IMR-90 (cell line): ENCODE measurements around the gene GTF2A2. TPM values are rescaled to one million over a fixed set of nuclear protein-coding genes. Genes with fewer than 3 reads are reported as not detected.

ENCODE experiments used
- ATAC-seq: fragments of 200-7000 bp; cut with Tn5 transposase; 2 replicates; pipeline ENCODE4 v1.9.1; 2020; ENCODE audit warnings: low read depth, mild to moderate bottlenecking, moderate library complexity
- BruUV-seq: library from RNA; stranded (reverse); fragments of 400-500 nt; replicated peaks from 2 replicates; lab custom pipeline; 2021; lab: Mats Ljungman, UMichigan
- CTCF ChIA-PET: fragments of 300-600 bp; formaldehyde crosslinking; extraction: SDS; loops from one replicate; lab custom pipeline; 2021; ENCODE audit warnings: antibody characterized with exemption; lab: Yijun Ruan, JAX
- POLR2A ChIA-PET: fragments of 300-600 bp; sonication (Branson Sonifier 250); formaldehyde crosslinking; loops from one replicate; lab custom pipeline; 2022; ENCODE audit warnings: antibody characterized with exemption; ENCODE audit not compliant: unreplicated experiment; lab: Charles Lee
- DNase-seq: peaks from one replicate; pipeline ENCODE4 v3.0.0; 2013
- H2AFZ ChIP-seq: replicated peaks from 2 replicates; pipeline ENCODE3; 2013; ENCODE audit warnings: low read length, mild to moderate bottlenecking; ENCODE audit not compliant: poor library complexity
- H2AK5ac ChIP-seq: 2 replicates; pipeline ENCODE4 v1.6.1; 2013; ENCODE audit warnings: low read depth, low read length, inconsistent platforms
- H2AK9ac ChIP-seq: replicated peaks from 2 replicates; pipeline ENCODE3; 2013; ENCODE audit warnings: mild to moderate bottlenecking, low read depth, low read length, moderate library complexity; ENCODE audit not compliant: poor library complexity
- H2BK120ac ChIP-seq: 2 replicates; pipeline ENCODE4 v1.6.1; 2013; ENCODE audit warnings: low read depth, low read length, inconsistent platforms
- H2BK15ac ChIP-seq: 3 replicates; pipeline ENCODE4 v1.6.1; 2013; ENCODE audit warnings: low read depth, low read length, inconsistent platforms
- H2BK20ac ChIP-seq: 2 replicates; pipeline ENCODE4 v1.6.1; 2013; ENCODE audit warnings: low read depth, mild to moderate bottlenecking, inconsistent platforms, low read length, moderate library complexity
- H2BK5ac ChIP-seq: 2 replicates; pipeline ENCODE4 v1.6.1; 2013; ENCODE audit warnings: mild to moderate bottlenecking, low read depth, low read length, inconsistent platforms; ENCODE audit not compliant: poor library complexity, severe bottlenecking
- H3K14ac ChIP-seq: replicated peaks from 2 replicates; pipeline ENCODE4 v1.6.1; 2013; ENCODE audit warnings: low read depth, low read length, inconsistent platforms
- H3K18ac ChIP-seq: 2 replicates; pipeline ENCODE4 v1.6.1; 2013; ENCODE audit warnings: low read depth, low read length, control low read depth
- H3K23ac ChIP-seq: 2 replicates; pipeline ENCODE4 v1.6.1; 2013; ENCODE audit warnings: low read depth, low read length, inconsistent platforms
- H3K27ac ChIP-seq: 2 replicates; pipeline ENCODE4 v1.5.1; 2013; ENCODE audit warnings: mild to moderate bottlenecking, control low read depth, low read length; ENCODE audit not compliant: insufficient read depth
- H3K27me3 ChIP-seq: 2 replicates; pipeline ENCODE4 v1.6.1; 2013; ENCODE audit warnings: low read length; ENCODE audit not compliant: control insufficient read depth, insufficient read depth
- H3K36me3 ChIP-seq: 2 replicates; pipeline ENCODE4 v1.6.1; 2013; ENCODE audit warnings: low read length, mixed read lengths; ENCODE audit not compliant: control insufficient read depth, insufficient read depth
- H3K4ac ChIP-seq: 2 replicates; pipeline ENCODE4 v1.6.1; 2013; ENCODE audit warnings: low read depth, low read length, inconsistent platforms
- H3K4me1 ChIP-seq: 2 replicates; pipeline ENCODE4 v1.6.1; 2013; ENCODE audit warnings: low read length, mixed read lengths; ENCODE audit not compliant: control insufficient read depth, insufficient read depth
- H3K4me2 ChIP-seq: 2 replicates; pipeline ENCODE4 v1.6.1; 2013; ENCODE audit warnings: low read depth, mild to moderate bottlenecking, control low read depth, low read length, moderate library complexity
- H3K4me3 ChIP-seq: 2 replicates; pipeline ENCODE4 v1.5.1; 2013; ENCODE audit warnings: low read depth, mild to moderate bottlenecking, control low read depth, low read length, moderate library complexity; ENCODE audit not compliant: insufficient read depth
- H3K56ac ChIP-seq: 2 replicates; pipeline ENCODE4 v1.6.1; 2013; ENCODE audit warnings: low read length, inconsistent platforms; ENCODE audit not compliant: insufficient read depth; ENCODE audit errors: extremely low read depth
- H3K79me1 ChIP-seq, 2 experiments: 2 replicates each; pipeline ENCODE4 v1.6.1; 2013; ENCODE audit warnings: low read length in 2 of 2, inconsistent platforms in 1 of 2, low read depth in 1 of 2
- H3K9ac ChIP-seq: 2 replicates; pipeline ENCODE4 v1.6.1; 2013; ENCODE audit warnings: low read depth, low read length, control low read depth
- H3K9me1 ChIP-seq: 2 replicates; pipeline ENCODE4 v1.6.1; 2013; ENCODE audit warnings: low read length, inconsistent platforms; ENCODE audit not compliant: insufficient read depth
- H3K9me3 ChIP-seq: 2 replicates; pipeline ENCODE4 v1.6.1; 2013; ENCODE audit warnings: low read length; ENCODE audit not compliant: control insufficient read depth, insufficient read depth
- H4K20me1 ChIP-seq: 2 replicates; pipeline ENCODE4 v1.6.1; 2013; ENCODE audit warnings: low read length, inconsistent platforms; ENCODE audit not compliant: insufficient read depth
- H4K5ac ChIP-seq: 2 replicates; pipeline ENCODE4 v1.6.1; 2013; ENCODE audit warnings: mild to moderate bottlenecking, low read depth, low read length, control low read depth
- H4K8ac ChIP-seq, 2 experiments: 2 replicates each; pipeline ENCODE4 v1.6.1; 2013; ENCODE audit warnings: low read depth in 2 of 2, low read length in 2 of 2, control low read depth in 1 of 2, inconsistent platforms in 1 of 2
- H4K91ac ChIP-seq: 2 replicates; pipeline ENCODE4 v1.6.1; 2013; ENCODE audit warnings: low read depth, low read length, inconsistent platforms; ENCODE audit not compliant: insufficient read depth
- BHLHE40 ChIP-seq: fragments of 150-350 bp; IDR thresholded peaks from 2 replicates; pipeline ENCODE4 v1.6.1; 2016; ENCODE audit warnings: mild to moderate bottlenecking, low read depth, low read length
- CEBPB ChIP-seq: IDR thresholded peaks from 2 replicates; pipeline ENCODE4 v1.6.1; 2012; ENCODE audit warnings: low read depth, low read length, improper control_type of control experiment
- CHD1 ChIP-seq: IDR thresholded peaks from 2 replicates; pipeline ENCODE4 v1.6.1; 2012; ENCODE audit warnings: low read depth, low read length, improper control_type of control experiment
- FOS ChIP-seq: fragments of 150-350 bp; IDR thresholded peaks from 2 replicates; pipeline ENCODE4 v1.6.1; 2016; ENCODE audit warnings: low read depth, low read length
- MAFK ChIP-seq: IDR thresholded peaks from 2 replicates; pipeline ENCODE4 v1.6.1; 2012; ENCODE audit warnings: low read depth, low read length, improper control_type of control experiment
- MAZ ChIP-seq: IDR thresholded peaks from 2 replicates; pipeline ENCODE4 v1.6.1; 2012; ENCODE audit warnings: low read depth, mild to moderate bottlenecking, low read length, improper control_type of control experiment, moderate library complexity, borderline replicate concordance
- MXI1 ChIP-seq: IDR thresholded peaks from 2 replicates; pipeline ENCODE4 v1.6.1; 2012; ENCODE audit warnings: low read depth, mild to moderate bottlenecking, low read length, moderate library complexity, borderline replicate concordance
- NFE2L2 ChIP-seq: fragments of 150-350 bp; IDR thresholded peaks from 2 replicates; pipeline ENCODE4 v1.6.1; 2016; ENCODE audit warnings: low read depth, mild to moderate bottlenecking, low read length
- POLR2A ChIP-seq: IDR thresholded peaks from 2 replicates; pipeline ENCODE4 v1.6.1; 2012; ENCODE audit warnings: mild to moderate bottlenecking, low read depth, low read length
- RAD21 ChIP-seq: IDR thresholded peaks from 2 replicates; pipeline ENCODE4 v1.6.1; 2012; ENCODE audit warnings: low read length, improper control_type of control experiment
- RCOR1 ChIP-seq: IDR thresholded peaks from 2 replicates; pipeline ENCODE4 v1.6.1; 2012; ENCODE audit warnings: mild to moderate bottlenecking, low read length, improper control_type of control experiment; ENCODE audit not compliant: insufficient replicate concordance
- RFX5 ChIP-seq: IDR thresholded peaks from 2 replicates; pipeline ENCODE4 v1.8.0; 2012; ENCODE audit warnings: low read depth, mild to moderate bottlenecking, low read length, moderate library complexity
- SMC3 ChIP-seq: fragments of 150-350 bp; IDR thresholded peaks from 2 replicates; pipeline ENCODE4 v1.6.1; 2016; ENCODE audit warnings: low read depth, mild to moderate bottlenecking, antibody characterized with exemption, low read length, moderate library complexity
- WGBS, 2 experiments: methylation state at CpG; one replicate each; pipeline versions ENCODE4 v1.1.5 to v1.1.7; 2013; ENCODE audit warnings: missing lambda C conversion rate in 2 of 2; ENCODE audit not compliant: insufficient read length in 1 of 2; ENCODE audit errors: extremely low coverage in 2 of 2; 5-methylcytosine and 5-hydroxymethylcytosine counted together
- dilution Hi-C: fragments of 300-500 bp; cut with HindIII; formaldehyde crosslinking; loops from one replicate; pipeline ENCODE4 v1.14.3; 2018; ENCODE audit warnings: low sequenced_read_pairs; ENCODE audit not compliant: unreplicated experiment
- in situ Hi-C: fragments of 300-500 bp; cut with MboI; formaldehyde crosslinking; loops from 3 replicates; pipeline ENCODE4 v1.14.3; 2019; ENCODE audit warnings: low sequenced_read_pairs, inconsistent platforms, mixed read lengths
- intact Hi-C: fragments of 100-400 bp; cut with micrococcal nuclease; formaldehyde crosslinking; loops from 2 replicates; pipeline ENCODE4 v1.10.0; 2022
- polyA plus RNA-seq, 3 experiments: library from polyadenylated mRNA; depleted of rRNA; stranded (reverse); fragments of >200 nt; gene quantifications; 2 replicates each; pipeline ENCODE4 v1.2.3, GENCODE V29; 2012; ENCODE audit warnings: low replicate concordance in 1 of 3
- total RNA-seq: library from RNA; depleted of rRNA; stranded (reverse); fragments of >200 nt; gene quantifications from 2 replicates; pipeline ENCODE4 v1.2.3, GENCODE V29; 2012
- TF ChIP-seq, protein P1 (sequence below): fragments of 150-350 bp; IDR thresholded peaks from 2 replicates; pipeline ENCODE4 v1.6.1; 2016; ENCODE audit warnings: low read depth, mild to moderate bottlenecking, low read length, moderate library complexity, borderline replicate concordance
- TF ChIP-seq, protein P2 (sequence below): fragments of 150-350 bp; IDR thresholded peaks from 2 replicates; pipeline ENCODE4 v1.6.1; 2017; ENCODE audit warnings: mild to moderate bottlenecking, antibody characterized with exemption, low read length, low read depth
- TF ChIP-seq, protein P3 (sequence below): conservative IDR thresholded peaks from 2 replicates; pipeline ENCODE4 v1.5.1; 2012; ENCODE audit warnings: mild to moderate bottlenecking, low read depth, low read length, improper control_type of control experiment

Gene GTF2A2
- total and polyA plus RNA-seq, 2 of the 4 experiments (the other 2 are of a cell fraction): 10.2 to 29.9 TPM

DNA sequence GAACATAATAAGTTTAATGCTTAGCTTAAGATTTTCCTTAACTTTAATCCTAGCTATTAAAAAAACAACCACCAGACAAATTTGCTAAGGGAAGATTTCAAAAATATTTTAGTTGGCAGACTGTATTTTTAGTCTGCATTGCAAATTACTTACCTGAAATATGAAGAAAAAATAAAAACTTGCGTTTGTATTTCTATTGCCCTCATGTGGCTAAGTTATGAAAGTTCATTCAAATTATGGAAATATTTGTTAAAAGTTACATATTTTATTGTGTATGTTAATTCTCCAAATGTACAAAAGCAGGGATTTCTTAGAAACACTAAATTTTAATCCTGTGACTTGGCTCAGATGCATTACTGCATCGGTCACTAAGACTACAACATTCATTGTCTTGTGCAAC lies 15.0 kb downstream of the GTF2A2 start:
- Histone ChIP-seq H3K9me3 (no peaks in the 10 kb centered on the region), H4K20me1 (peaks cover 3% of the 10 kb centered on the region; the same call in 1 of the 2 replicates), H3K18ac (no peak overlapping the region), H3K4me2 (no peak overlapping the region), H3K4me3 (no peak overlapping the region), H3K23ac (no peak overlapping the region), H3K79me1 (peaks cover 6 to 26% of the 10 kb centered on the region in 2 experiments; a peak in 3 of 4 replicates), H3K4me1 (no peaks in the 10 kb centered on the region), H4K8ac (no peak overlapping the region), H3K14ac (no peak overlapping the region), H2BK20ac (no peak overlapping the region), H3K56ac (no peak overlapping the region), H2AFZ (no peak overlapping the region), H2BK15ac (no peak overlapping the region), H3K27me3 (no peaks in the 10 kb centered on the region), H2AK5ac (no peak overlapping the region), H3K9ac (no peak overlapping the region), H2BK5ac (no peak overlapping the region), H2AK9ac (no peak overlapping the region), H2BK120ac (no peak overlapping the region), H3K9me1 (peaks cover 3% of the 10 kb centered on the region; the same call in 1 of the 2 replicates), H3K27ac (no peak overlapping the region), H4K91ac (no peak overlapping the region), H3K36me3 (peaks cover 22% of the 10 kb centered on the region), H3K4ac (no peak overlapping the region), H4K5ac (no peak overlapping the region)
- ChIA-PET POLR2A (no interaction called here), CTCF (interaction anchor here (1.2 to 1.3 kb wide), 2 partner anchors 9 to 110 kb away, joined by 4 to 5 read pairs; no protein-coding TSS in a partner anchor)
- DNase-seq (no peak), ATAC-seq (no peak)
- in situ Hi-C loops (no loop called here), dilution Hi-C loops (no loop called here), intact Hi-C loops (loop anchor here (5.0 kb wide), 1 partner anchor 110 kb away; no protein-coding TSS in a partner anchor)
- no TSS peak for BruUV-seq
- TF ChIP-seq CHD1 (no peak), POLR2A (no peak), RAD21 (no peak), BHLHE40 (no peak), MAFK (no peak), NFE2L2 (no peak), MXI1 (no peak), MAZ (no peak), RFX5 (no peak), RCOR1 (no peak), FOS (no peak), SMC3 (no peak), CEBPB (no peak)
- TF ChIP-seq, protein P1, sequence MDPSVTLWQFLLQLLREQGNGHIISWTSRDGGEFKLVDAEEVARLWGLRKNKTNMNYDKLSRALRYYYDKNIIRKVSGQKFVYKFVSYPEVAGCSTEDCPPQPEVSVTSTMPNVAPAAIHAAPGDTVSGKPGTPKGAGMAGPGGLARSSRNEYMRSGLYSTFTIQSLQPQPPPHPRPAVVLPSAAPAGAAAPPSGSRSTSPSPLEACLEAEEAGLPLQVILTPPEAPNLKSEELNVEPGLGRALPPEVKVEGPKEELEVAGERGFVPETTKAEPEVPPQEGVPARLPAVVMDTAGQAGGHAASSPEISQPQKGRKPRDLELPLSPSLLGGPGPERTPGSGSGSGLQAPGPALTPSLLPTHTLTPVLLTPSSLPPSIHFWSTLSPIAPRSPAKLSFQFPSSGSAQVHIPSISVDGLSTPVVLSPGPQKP: no peak
- TF ChIP-seq, protein P2, sequence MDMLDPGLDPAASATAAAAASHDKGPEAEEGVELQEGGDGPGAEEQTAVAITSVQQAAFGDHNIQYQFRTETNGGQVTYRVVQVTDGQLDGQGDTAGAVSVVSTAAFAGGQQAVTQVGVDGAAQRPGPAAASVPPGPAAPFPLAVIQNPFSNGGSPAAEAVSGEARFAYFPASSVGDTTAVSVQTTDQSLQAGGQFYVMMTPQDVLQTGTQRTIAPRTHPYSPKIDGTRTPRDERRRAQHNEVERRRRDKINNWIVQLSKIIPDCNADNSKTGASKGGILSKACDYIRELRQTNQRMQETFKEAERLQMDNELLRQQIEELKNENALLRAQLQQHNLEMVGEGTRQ: no peak
- TF ChIP-seq, protein P3, sequence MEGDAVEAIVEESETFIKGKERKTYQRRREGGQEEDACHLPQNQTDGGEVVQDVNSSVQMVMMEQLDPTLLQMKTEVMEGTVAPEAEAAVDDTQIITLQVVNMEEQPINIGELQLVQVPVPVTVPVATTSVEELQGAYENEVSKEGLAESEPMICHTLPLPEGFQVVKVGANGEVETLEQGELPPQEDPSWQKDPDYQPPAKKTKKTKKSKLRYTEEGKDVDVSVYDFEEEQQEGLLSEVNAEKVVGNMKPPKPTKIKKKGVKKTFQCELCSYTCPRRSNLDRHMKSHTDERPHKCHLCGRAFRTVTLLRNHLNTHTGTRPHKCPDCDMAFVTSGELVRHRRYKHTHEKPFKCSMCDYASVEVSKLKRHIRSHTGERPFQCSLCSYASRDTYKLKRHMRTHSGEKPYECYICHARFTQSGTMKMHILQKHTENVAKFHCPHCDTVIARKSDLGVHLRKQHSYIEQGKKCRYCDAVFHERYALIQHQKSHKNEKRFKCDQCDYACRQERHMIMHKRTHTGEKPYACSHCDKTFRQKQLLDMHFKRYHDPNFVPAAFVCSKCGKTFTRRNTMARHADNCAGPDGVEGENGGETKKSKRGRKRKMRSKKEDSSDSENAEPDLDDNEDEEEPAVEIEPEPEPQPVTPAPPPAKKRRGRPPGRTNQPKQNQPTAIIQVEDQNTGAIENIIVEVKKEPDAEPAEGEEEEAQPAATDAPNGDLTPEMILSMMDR: no peak; the same call in 1 of the 2 replicates
- no CpG with 5 or more reads among the region's 2 CpGs for WGBS, 2 experiments
